KOPT-K1 (cell line): ENCODE results near the gene VEZT.
"Not testable (repeated sequence)": the region's sequence is repeated elsewhere in the genome, so short reads cannot be mapped to it uniquely, and the experiment has no call there.

Experiments used
- H3K27ac ChIP-seq: fragments of 200-600 bp; sonication (generic); 2 replicates; pipeline ENCODE4 v1.5.1; 2016; ENCODE audit warnings: antibody characterized with exemption, mild to moderate bottlenecking, low read depth, low read length; ENCODE audit not compliant: poor library complexity, severe bottlenecking
- H3K36me3 ChIP-seq: fragments of 200-600 bp; sonication (generic); 2 replicates; pipeline ENCODE4 v1.5.1; 2017; ENCODE audit warnings: antibody characterized with exemption, mild to moderate bottlenecking, low read length, moderate library complexity; ENCODE audit not compliant: insufficient read depth
- H3K9me3 ChIP-seq: fragments of 200-600 bp; sonication (generic); 2 replicates; pipeline ENCODE4 v1.5.1; 2017; ENCODE audit warnings: antibody characterized with exemption, low read length, mild to moderate bottlenecking; ENCODE audit not compliant: insufficient read depth, poor library complexity, severe bottlenecking

The VEZT gene

DNA sequence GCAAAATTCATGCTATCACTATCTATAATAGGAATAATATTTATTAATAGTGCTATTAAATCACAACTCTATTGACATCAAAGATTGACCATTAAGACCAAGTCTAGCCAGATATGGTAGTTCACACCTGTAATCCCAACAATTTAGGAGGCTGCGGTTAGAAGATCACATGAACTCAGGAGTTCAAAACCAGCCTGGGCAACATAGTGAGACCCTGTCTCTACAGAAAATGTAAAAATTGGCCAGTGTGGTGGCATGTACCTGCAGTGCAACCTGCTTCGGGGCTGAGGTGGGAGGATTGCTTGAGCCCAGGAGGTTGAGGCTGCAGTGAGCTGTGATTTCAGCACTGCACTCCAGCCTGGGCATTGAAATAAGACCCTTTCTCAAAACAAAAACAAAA, 11.0 kb downstream of the VEZT start:
- peaks cover 34% of the 10 kb centered on the region for H3K36me3 ChIP-seq

DNA sequence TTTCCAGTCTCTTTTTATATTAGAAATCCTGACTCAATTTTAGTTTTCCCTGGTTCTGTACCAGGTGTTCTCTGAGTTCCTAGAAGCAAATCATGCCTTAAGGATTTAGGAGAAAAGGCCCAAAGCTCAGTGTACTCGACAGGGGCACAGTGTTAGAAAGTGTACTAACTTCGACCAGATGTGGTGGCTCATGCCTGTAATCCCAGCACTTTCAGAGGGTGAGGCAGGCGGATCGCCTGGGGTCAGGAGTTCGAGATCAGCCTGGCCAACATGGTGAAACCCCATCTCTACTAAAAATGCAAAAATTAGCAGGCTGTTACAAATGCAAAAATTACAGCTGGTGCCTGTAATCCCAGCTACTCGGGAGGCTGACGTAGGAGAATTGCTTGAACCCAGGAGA, 12.0 kb downstream of the VEZT start:
- Histone ChIP-seq H3K27ac (no peak overlapping the region), H3K36me3 (peaks cover 35% of the 10 kb centered on the region), H3K9me3 (peaks cover 8% of the 10 kb centered on the region)

More for the DNA sequence above, 11.0 kb downstream of the VEZT start:
- Histone ChIP-seq H3K27ac (no peak overlapping the region), H3K9me3 (no peaks in the 10 kb centered on the region)

DNA sequence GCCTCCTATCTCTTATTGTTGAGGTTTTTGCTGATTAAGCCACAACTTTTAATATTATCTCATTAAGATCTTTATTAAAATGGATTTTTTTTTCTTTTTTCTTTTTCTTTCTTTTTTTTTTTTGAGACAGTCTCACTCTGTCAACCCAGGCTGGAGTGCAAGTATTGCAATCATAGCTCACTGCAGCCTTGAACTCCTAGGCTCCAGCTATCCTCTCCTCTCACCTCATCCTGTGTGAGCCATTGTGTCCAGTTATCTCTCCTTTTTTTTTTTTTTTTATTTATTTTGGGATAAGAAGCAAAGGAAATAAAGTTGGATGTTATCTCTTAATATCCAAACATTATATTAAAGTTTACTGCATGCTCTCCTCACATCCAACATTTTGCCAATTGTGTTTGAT, 12.7 kb downstream of the VEZT start:
- no peak overlapping the region for H3K27ac ChIP-seq
- peaks cover 8% of the 10 kb centered on the region for H3K9me3 ChIP-seq
- peaks cover 29% of the 10 kb centered on the region for H3K36me3 ChIP-seq

DNA sequence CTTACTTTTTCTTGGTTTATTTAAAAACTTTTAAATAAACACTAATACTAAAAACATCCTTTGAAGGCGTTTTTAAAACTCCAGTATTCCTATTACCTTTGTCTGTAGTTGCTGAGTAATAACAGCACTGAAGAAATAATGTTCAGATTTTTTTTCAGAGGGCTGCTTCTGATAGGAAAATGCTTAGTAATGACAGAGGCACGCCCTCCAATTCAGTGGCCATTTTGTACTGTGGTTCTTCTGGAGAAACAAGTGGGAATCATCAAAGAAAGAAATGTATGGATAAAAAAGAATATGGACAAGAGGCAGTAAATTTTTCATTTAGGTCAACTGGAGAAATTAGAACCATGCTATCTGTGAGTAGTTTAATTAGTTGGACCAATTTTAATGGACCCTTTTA, 13.6 kb downstream of the VEZT start:
- H3K9me3 ChIP-seq, result peaks cover 8% of the 10 kb centered on the region
- H3K36me3 ChIP-seq, result peaks cover 21% of the 10 kb centered on the region
- no peak overlapping the region for H3K27ac ChIP-seq

DNA sequence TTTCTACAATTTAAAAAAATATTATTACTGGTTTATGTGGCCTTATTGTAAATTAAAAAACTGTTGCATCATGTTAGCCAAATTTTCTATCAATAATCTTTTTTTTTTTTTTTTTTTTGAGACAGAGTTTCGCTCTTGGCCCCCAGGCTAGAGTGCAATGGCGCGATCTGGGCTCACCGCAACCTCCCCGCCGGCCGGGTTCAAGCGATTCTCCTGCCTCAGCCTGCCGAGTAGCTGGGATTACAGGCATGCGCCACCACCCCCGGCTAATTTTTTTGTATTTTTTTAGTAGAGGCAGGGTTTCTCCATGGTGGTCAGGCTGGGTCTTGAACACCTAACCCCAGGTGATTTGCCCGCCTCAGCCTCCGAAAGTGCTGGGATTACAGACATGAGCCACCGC, 16.6 kb downstream of the VEZT start:
- H3K9me3 ChIP-seq, H3K27ac ChIP-seq: not testable (repeated sequence)
- peaks cover 29% of the 10 kb centered on the region for H3K36me3 ChIP-seq

- H3K36me3 ChIP-seq, result peaks cover 29% of the 10 kb centered on the region
- not testable (repeated sequence) for H3K9me3 ChIP-seq, H3K27ac ChIP-seq
Observed at GRCh38 chr12:95235621-95236020, 18.0 kb downstream of the VEZT start.

- Histone ChIP-seq H3K36me3 (peaks cover 43% of the 10 kb centered on the region), H3K27ac (no peak overlapping the region), H3K9me3 (peaks cover 8% of the 10 kb centered on the region)
Observed at GRCh38 chr12:95237315-95237714, 19.7 kb downstream of the VEZT start.

DNA sequence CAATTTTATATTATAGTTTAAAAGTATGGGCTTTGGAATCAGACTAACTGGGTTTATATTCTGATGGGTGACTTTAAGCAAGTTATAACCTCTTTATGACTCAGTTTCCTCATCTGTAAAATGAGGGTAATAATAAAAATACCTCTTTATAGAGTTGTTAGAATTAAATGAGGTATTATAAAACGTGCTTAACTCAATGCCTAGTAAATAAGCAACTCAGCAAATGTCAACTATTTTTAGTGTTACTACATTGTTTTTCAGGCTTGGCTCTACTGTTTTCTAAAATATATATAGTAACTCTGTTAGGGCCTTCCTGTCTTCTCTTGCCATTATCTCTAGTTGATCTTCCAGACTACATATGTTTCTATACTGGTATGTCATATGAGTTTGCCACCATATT, 20.5 kb downstream of the VEZT start:
- Histone ChIP-seq H3K27ac (no peak overlapping the region), H3K36me3 (peaks cover 52% of the 10 kb centered on the region), H3K9me3 (peaks cover 8% of the 10 kb centered on the region)

DNA sequence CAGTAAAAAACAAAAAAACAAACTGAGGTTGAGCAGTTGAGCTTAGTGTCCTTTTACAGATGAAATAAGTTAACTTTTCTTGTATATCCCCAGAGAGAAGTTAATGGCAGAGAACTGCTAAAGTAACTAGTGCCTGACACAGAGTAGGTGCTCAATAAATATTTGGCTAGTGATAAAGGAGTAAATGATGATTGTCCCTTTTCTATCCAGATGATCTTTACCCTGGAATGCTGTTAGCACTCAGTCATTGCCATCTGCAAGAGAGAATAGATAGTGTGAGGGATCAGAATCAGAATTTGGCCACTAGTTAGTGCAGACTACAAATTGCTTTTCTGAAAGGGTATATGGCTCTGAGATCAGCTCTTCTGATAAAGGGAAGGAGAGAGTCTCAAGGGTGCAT, 21.6 kb downstream of the VEZT start:
- peaks cover 53% of the 10 kb centered on the region for H3K36me3 ChIP-seq
- H3K27ac ChIP-seq, result no peak overlapping the region
- H3K9me3 ChIP-seq, result peaks cover 3% of the 10 kb centered on the region

- H3K36me3 ChIP-seq, result peaks cover 47% of the 10 kb centered on the region
- not testable (repeated sequence) for H3K9me3 ChIP-seq, H3K27ac ChIP-seq
Observed at GRCh38 chr12:95239835-95240234, 22.2 kb downstream of the VEZT start.

DNA sequence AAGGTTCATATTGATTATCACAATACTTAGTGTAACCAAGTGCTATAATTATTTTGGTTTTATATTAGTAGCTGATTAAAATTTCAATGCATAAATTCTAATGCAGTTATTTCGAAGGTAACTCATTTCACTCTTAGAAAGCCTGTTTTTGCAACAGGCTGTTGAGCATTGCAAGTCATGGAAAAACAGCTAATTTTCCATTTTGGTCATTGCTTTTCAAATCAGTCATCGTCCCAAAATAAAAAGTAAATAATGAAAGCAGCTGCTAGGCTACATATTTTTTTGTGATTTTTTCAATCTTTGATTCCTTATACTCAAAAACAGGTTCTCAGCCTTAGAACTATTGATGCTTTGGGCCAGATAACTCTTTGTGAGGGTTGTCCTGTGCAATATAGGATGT, 22.9 kb downstream of the VEZT start:
- H3K9me3 ChIP-seq, result no peaks in the 10 kb centered on the region
- H3K36me3 ChIP-seq, result peaks cover 47% of the 10 kb centered on the region
- no peak overlapping the region for H3K27ac ChIP-seq

- H3K9me3 ChIP-seq, result not testable (repeated sequence)
- H3K36me3 ChIP-seq, result peaks cover 47% of the 10 kb centered on the region
Observed at GRCh38 chr12:95241138-95241537, 23.5 kb downstream of the VEZT start.

GRCh38 chr12:95241761-95242506, 24.3 kb downstream of the VEZT start:
- no peaks in the 10 kb centered on the region for H3K9me3 ChIP-seq
- H3K36me3 ChIP-seq, result peaks cover 39% of the 10 kb centered on the region
- no peak overlapping the region for H3K27ac ChIP-seq

More at GRCh38 chr12:95241138-95241537, 23.5 kb downstream of the VEZT start:
- not testable (repeated sequence) for H3K27ac ChIP-seq

- Histone ChIP-seq H3K36me3 (peaks cover 33% of the 10 kb centered on the region), H3K9me3 (no peaks in the 10 kb centered on the region), H3K27ac (no peak overlapping the region)
Observed at GRCh38 chr12:95243497-95244183, 26.0 kb downstream of the VEZT start.

- Histone ChIP-seq H3K36me3 (peaks cover 33% of the 10 kb centered on the region), H3K27ac (no peak overlapping the region), H3K9me3 (no peaks in the 10 kb centered on the region)
Observed at GRCh38 chr12:95244350-95244749, 26.7 kb downstream of the VEZT start.

DNA sequence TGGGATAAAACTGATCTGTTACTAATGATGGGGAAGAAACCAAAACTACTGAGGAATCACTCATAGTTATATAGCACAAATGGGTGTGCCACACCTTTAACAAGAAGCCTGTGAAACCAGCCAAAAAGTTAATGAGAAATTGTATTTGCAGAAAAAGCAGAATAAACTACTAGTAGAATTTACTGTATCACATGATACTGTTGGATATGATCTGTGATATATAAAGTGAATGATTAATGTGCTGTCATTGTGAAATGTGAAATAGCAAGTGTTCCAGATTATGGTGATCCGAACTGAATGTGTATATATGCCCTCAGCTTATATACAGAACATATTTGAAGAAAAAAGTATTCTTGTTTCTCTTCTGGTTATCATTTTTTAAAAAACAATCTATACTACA, 30.5 kb downstream of the VEZT start:
- H3K9me3 ChIP-seq, result no peaks in the 10 kb centered on the region
- H3K36me3 ChIP-seq, result peaks cover 26% of the 10 kb centered on the region
- no peak overlapping the region for H3K27ac ChIP-seq
